Transverse colon (tissue), 3 donors: ENCODE data around the gene TIMM17A.

Experiments
- EP300 ChIP-seq: sonication (generic); formaldehyde crosslinking; IDR thresholded peaks from one replicate; pipeline ENCODE4 v1.6.1; 2017; ENCODE audit warnings: antibody characterized with exemption, low read depth
- POLR2A ChIP-seq: fragments of 450-650 bp; IDR thresholded peaks from one replicate; pipeline ENCODE4 v1.6.1; 2016; ENCODE audit warnings: antibody characterized with exemption, mild to moderate bottlenecking, moderate library complexity
- TF ChIP-seq, protein P1 (sequence below), 5 experiments: fragments of 200-600 bp in 3 of 5; fragments of 450-650 bp in 2 of 5; sonication (generic) in 3 of 5; IDR thresholded peaks; 1 replicate in 2 of 5; 2 replicates in 3 of 5; pipeline ENCODE4 v1.5.1; 2016 to 2017; ENCODE audit warnings: antibody characterized with exemption in 5 of 5, inconsistent platforms in 3 of 5, mild to moderate bottlenecking in 2 of 5, moderate library complexity in 1 of 5

DNA sequence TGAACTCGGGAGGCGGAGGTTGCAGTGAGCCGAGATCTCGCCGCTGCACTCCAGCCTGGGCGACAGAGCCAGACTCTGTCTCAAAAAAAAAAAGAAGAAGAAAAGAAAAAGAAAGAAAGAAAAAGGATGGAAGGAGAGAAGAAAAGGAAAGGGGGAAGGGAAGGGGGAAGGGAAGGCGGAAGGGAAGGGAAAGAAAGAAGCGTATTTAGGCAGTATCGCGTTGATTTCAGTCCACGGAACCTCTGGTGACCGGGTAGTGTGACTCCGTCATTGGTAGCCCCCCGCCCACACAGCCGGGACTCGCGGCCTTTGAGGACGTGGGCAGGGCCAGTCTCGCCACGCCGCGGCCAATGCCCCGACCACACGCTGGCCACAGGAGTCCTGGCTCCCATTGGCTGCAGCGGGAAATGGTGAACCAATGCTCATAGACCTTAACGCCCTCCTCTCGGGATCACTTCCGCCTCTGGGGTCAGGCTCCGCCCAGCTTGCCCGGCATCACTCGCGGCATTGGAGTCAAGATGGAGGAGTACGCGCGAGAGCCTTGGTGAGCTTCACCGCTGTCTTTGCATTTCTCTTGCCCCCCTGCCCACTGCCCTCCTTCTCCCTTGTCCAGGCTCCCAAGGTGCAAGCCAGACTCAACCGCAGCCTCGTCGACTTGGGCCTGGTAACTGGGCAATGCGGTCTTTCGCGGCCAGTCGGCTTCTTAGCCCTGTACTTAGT is at the start of gene TIMM17A:
- TF ChIP-seq, protein P1, sequence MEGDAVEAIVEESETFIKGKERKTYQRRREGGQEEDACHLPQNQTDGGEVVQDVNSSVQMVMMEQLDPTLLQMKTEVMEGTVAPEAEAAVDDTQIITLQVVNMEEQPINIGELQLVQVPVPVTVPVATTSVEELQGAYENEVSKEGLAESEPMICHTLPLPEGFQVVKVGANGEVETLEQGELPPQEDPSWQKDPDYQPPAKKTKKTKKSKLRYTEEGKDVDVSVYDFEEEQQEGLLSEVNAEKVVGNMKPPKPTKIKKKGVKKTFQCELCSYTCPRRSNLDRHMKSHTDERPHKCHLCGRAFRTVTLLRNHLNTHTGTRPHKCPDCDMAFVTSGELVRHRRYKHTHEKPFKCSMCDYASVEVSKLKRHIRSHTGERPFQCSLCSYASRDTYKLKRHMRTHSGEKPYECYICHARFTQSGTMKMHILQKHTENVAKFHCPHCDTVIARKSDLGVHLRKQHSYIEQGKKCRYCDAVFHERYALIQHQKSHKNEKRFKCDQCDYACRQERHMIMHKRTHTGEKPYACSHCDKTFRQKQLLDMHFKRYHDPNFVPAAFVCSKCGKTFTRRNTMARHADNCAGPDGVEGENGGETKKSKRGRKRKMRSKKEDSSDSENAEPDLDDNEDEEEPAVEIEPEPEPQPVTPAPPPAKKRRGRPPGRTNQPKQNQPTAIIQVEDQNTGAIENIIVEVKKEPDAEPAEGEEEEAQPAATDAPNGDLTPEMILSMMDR (IDR thresholded peaks at IDR 0.05) = no peak
- peak; percentile 96 for TF ChIP-seq POLR2A
- no peak for TF ChIP-seq EP300
